Stimulated activated CD4-positive, alpha-beta T cell treated with anti-CD3 and anti-CD28 coated beads, Interleukin-4, amount 100 ng/mL, for 48 hours (primary cell): ENCODE data around the gene KRTAP5-5.
"Not testable (repeated sequence)": the region's sequence is repeated elsewhere in the genome, so short reads cannot be mapped to it uniquely, and the experiment has no call there.

Experiments used
- DNase-seq, 2 donors: peaks; one replicate each; pipeline ENCODE4 v3.0.0-alpha.2; 2020; ENCODE audit warnings: low read depth in 2 of 2

The KRTAP5-5 gene

DNA sequence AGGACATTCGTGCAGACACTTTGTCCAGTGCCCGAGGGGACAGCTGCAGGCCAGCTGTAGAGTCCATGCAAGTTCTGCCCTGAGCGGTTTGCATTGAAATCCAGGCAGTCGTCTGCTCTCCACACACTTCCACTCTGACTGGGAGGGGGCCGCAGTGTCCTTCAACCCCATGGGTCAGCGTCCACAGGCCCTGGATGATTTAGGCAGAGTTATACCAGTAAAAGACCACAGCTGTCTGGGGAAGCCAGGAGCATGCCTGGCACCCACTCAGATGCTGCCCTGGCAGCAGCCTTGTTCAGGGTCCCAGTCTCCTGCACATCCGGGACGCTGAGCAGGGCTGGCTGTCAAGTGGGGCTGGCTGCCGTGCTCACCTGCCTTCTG lies 26.5 kb downstream of the KRTAP5-5 start:
- DNase-seq: no peak

DNA sequence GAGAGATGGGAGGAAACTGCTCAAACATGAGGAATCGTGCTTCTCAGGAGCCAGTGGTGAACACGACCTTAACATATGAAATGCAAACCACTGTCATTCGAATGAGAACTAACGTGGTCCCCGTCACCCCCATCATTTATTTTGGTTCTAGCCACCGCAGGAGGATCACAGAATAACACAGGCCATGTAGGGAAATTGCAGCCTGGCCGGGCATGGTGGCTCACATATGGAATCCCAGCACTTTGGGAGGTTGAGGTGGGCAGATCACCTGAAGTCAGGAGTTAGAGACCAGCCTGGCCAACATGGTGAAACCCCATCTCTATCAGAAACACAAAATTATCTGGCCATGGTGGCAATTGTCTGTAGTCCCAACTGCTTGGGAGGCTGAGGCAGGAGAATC lies 27.1 kb downstream of the KRTAP5-5 start:
- no peak for DNase-seq

GRCh38 chr11:1659506-1659905 lies 29.9 kb downstream of the KRTAP5-5 start:
- DNase-seq: no peak

GRCh38 chr11:1660111-1660867 lies 30.7 kb downstream of the KRTAP5-5 start:
- DNase-seq: no peak

- DNase-seq: not testable (repeated sequence)
Observed at GRCh38 chr11:1661454-1662269, 32.1 kb downstream of the KRTAP5-5 start.

DNA sequence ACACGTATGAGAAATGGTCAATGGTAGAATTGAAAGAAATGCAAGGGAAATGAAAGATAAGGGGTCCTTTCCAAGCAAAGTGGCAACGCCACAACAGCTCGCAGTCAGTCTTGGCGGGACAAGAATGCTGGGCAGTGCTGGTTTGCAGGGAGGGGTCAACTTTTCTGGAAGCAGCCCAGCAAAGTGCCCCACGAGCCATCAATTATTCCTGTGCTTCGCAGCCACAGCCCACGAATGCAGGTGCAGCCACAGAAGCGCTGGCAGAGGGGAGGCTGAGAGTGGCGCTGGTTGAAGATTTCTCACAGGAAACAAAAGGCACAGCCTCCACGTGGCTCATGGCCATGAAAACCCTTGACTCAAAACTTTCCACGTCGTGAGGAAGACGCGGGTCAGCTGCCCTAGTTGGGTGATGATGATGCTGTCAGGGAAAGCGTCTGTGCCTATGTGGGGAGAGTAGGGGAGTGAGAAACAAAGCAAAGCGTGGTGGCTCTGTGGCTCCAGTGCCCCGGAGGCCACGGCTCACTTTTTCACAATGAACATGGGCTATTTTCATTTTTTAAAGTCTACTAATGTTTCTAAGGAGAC lies 33.2 kb downstream of the KRTAP5-5 start:
- not testable (repeated sequence) for DNase-seq

- DNase-seq: no peak
Observed at GRCh38 chr11:1665313-1665712, 35.7 kb downstream of the KRTAP5-5 start.

GRCh38 chr11:1667121-1667850 lies 37.7 kb downstream of the KRTAP5-5 start:
- no peak for DNase-seq

DNA sequence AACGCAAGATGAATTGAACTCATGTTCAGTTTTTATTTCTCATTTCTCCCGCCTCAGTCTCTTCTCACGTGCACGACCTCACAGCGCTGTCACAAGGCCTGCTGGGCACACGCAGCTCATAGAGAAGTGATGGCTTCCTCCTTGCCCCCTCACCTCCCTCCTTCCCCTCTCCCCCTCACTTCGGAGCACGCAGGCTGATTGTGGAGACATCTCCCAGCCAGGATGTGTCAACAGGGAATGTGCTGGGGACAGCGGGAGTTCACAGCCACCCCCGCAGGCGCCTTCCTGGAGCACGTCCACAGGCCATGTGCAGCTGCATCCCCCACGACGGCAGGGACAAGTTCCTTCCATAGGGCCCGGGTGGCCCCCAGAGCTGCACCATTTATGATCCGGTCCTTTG lies 38.3 kb downstream of the KRTAP5-5 start:
- no peak for DNase-seq

DNA sequence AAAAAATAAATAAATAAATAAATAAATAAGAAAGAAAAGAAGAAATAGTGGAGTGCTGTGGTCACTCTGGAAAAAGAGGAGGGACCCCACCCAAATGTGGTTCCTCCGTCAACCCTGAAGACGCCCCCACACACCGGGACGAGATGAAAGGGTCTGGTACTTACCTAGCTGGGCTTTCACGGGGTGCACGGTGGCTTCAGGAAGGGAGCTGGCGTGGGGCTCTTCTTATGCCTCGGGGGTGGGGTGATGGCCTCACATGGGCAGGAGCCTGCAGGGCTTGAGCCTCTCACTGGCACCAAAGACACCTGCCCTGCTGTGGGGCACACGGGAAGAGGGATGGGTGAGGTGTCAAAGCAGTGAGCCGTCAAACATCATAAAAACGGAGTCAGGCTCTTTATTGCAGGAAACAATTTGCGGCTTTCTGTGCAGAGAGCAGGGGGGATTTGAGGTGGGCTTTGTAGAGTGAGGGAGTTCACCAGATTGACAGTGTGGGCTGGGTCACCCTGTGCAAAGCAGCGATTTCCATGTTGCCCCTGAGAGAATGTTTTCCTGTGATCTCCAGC lies 39.4 kb downstream of the KRTAP5-5 start:
- DNase-seq: no peak

DNA sequence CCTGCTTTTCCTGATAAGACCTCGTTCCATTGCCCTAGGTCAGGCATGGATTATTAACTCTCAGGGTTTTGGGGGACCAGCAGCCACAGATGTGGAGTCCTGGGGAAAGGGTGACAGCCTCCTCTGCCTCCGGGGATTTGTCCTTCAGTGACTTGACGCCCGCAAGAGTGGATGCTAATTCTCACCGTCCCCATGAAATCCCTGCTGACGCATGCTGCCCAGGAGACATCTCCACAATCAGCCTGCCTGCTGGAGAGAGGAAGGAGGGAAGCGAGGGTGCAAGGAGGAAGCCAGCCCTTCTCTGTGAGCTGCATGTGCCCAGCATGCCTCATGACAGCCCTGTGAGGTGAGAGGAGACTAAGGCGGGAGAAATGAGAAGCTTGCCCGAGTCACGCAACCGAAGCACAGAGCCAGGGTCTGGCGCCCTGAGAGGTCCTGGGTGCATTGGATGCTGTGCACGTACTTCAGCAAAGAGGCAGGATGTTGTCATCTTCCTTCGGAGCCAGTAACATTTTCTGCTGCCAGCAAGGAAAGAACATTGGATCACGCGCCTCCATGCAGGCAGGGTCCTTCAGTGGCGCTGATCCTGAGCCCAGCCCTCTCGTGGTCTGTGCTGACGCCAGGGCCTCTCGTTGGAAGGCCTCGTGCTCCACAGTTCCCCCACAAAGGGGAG lies 40.1 kb downstream of the KRTAP5-5 start:
- no peak for DNase-seq

DNA sequence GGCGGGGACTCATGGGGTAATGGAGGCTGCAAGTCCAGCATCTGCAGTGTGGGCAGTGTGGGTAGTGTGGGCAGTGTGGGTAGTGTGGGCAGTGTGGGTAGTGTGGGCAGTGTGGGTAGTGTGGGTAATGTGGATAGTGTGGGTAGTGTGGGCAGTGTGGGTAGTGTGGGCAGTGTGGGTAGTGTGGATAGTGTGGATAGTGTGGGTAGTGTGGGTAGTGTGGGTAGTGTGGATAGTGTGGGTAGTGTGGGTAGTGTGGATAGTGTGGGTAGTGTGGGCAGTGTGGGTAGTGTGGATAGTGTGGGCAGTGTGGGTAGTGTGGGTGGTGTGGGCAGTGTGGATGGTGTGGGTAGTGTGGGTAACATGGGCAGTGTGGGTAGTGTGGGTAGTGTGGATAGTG lies 40.9 kb downstream of the KRTAP5-5 start:
- not testable (repeated sequence) for DNase-seq

DNA sequence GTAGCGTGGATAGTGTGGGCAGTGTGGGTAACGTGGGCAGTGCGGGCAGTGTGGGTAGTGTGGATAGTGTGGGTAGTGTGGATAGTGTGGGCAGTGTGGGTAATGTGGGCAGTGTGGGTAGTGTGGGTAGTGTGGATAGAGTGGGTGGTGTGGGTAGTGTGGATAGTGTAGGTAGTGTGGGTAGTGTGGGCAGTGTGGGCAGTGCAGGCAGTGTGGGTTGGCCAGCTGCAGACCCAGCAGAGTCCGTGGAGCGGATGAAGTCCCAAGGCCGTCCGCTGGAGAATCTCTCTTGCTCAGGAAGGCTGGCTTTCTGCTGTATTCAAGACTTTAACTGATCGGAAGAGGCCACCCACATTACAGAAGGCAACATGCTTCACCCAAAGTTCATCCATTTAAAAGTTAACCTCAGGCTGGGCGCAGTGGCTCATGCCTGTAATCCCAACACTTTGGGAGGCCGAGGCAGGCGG lies 41.4 kb downstream of the KRTAP5-5 start:
- no peak for DNase-seq

DNA sequence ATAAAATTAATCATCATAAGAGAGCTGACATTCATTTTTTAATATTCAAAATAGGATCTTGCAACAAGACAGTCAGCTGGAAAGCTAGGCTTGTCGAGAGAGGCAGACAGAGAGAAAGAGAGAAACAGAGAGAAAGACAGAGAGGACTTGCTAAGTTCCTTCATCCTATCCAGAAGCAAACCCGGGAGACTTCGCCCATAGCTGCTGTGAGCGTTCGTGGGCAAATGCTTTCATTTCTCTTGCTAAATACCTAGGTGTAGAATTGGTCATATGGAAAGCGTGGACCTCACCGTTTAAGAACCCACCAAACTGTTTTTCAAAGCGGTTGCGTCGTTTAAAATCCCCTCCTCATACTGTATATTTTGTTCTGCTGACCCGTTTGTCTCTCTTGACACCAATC lies 42.1 kb downstream of the KRTAP5-5 start:
- DNase-seq: no peak

DNA sequence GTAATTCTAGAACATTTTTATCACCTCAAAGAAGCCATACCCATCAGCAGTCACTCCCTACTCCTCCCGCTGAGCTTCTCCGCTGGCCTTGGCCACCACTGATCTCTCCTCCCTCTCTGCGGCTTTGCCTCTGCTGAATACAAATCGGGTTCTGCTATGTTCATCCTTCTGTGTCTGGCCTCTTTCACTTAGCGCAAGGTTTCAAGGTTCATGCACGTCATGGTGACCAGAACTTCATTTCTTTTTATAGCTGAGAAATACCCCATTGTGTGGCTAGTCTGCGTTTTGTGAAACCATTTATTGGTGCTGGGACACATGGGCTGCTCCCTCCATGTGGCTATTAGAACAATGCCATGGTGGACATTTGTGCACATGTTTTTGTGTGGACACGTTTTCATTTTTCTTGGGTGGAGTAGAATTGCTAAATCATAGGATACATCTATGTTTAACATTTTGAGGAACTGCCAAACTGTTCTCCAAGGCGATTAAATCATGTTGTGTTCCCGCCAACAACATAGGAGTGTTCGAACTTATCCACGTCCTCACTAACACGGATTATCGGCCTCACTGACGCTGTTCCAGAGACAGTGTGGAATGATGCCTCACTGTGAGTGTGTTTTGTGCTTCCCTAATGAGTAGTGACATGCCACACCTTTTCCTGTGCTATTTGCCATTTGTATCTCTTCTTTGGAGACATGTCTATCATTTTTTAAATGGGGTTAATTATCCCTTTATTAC lies 43.2 kb downstream of the KRTAP5-5 start:
- no peak for DNase-seq

DNA sequence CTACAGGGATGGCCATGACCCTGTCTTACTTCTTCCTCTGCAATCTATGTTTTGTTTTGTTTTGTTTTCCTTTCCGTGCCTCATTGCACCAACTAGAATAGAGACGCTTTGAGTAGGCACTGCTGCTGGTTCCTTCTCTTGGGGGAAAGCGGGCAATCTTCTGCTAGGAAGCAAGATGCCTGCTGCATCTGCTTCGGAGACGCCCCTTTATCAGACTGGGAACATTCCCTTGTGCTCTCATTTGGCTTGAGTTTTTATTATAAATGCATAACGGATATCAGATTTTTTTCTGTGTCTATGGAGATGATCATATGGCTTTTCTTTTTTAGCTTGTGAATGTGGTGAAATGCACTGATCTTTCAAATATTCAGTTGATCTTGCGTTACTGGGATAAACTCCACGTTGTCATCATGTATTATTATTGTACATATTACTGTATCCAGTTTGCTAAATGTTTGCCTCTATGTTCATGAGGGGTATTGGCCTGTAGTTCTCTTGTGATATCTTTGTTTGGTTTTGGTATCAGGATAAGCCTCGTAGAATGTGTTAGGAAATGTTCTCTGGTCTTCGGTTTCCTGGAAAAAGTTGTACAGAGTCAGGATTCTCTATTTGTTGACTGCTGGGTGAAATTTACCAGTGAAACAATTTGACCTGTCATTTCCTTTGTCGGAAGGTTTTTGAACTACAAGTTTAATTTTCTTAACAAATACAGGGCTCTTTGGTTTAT lies 44.0 kb downstream of the KRTAP5-5 start:
- DNase-seq: no peak

DNA sequence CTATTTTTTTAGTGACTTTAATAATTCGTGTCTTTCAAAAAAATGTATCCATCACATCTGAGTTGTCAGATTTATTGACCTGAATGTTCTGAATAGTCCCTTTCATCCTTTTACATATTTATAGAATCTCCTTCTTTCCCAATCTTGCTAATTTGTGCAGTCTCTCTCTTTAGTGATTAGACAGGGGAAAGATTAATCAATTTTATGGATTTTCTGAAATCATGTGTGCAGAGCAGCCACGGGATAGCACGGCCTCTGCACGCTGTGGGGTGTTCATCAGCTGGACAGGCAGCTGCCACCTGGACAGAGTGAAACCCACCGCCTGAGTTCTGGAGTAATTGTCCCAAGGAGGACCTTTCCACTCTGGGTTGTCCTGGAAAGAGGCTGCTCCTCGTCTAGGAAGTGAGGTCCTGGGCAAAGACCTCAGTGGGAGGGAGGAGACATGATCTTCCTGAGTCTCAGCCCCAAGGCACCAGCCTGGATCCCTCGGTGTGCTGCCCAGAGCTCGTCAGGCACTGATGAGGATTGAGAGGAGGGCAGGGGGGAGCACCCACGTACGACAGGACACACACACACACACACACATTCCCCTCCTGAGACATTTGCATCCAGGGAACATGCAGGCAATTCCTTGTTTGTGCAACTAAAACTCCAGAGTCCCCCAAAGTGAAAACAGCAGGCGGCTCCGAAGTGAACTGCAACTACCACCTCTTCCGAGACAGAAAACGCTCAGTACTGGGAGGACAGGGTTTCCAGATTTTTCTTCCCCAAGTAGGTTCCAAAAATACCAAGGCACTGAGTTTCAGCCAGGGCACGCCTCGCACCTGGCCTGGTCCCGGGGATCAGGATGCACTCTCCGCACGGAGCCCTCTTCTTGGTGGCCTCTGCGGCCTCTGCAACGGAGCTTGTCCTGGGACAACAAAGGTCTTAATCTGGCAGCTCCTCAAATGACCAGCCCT lies 44.9 kb downstream of the KRTAP5-5 start:
- DNase-seq: no peak

- DNase-seq: no peak
Observed at GRCh38 chr11:1675536-1676228, 46.1 kb downstream of the KRTAP5-5 start.
